HEK293 (cell line): ENCODE results near the gene MISP3.
A peak's percentile ranks its signal among the peaks of the same experiment; 100 is the strongest.

Experiments used
- IKZF3 ChIP-seq: fragments of 450-650 bp; IDR thresholded peaks from 2 replicates; pipeline ENCODE4 v1.5.0; 2018; ENCODE audit warnings: missing biosample characterization, mild to moderate bottlenecking, missing genetic modification characterization, moderate library complexity
- KLF9 ChIP-seq: fragments of 450-650 bp; formaldehyde crosslinking; IDR thresholded peaks from 2 replicates; pipeline ENCODE4 v1.5.1; 2016; ENCODE audit warnings: missing biosample characterization, missing genetic modification characterization, low read depth
- MZF1 ChIP-seq: fragments of 450-650 bp; formaldehyde crosslinking; IDR thresholded peaks from 2 replicates; pipeline ENCODE4 v1.5.1; 2017; ENCODE audit warnings: missing biosample characterization, missing genetic modification characterization, borderline replicate concordance
- PRDM1 ChIP-seq: fragments of 450-650 bp; formaldehyde crosslinking; IDR thresholded peaks from 2 replicates; pipeline ENCODE4; 2016; ENCODE audit warnings: missing biosample characterization, missing genetic modification characterization
- SALL2 ChIP-seq: fragments of 450-650 bp; formaldehyde crosslinking; IDR thresholded peaks from 2 replicates; pipeline ENCODE4 v1.5.0; 2017; ENCODE audit warnings: missing biosample characterization, mild to moderate bottlenecking, missing genetic modification characterization, borderline replicate concordance
- SP2 ChIP-seq: fragments of 450-650 bp; formaldehyde crosslinking; IDR thresholded peaks from 2 replicates; pipeline ENCODE4 v1.5.1; 2016; ENCODE audit warnings: missing biosample characterization, missing genetic modification characterization
- SP7 ChIP-seq: fragments of 450-650 bp; formaldehyde crosslinking; IDR thresholded peaks from 2 replicates; pipeline ENCODE4 v1.5.1; 2016; ENCODE audit warnings: missing biosample characterization, missing genetic modification characterization
- TCF7L2 ChIP-seq: IDR thresholded peaks from 2 replicates; pipeline ENCODE4 v1.6.1; 2011; ENCODE audit warnings: low read depth, mild to moderate bottlenecking, inconsistent platforms, low read length, moderate library complexity, borderline replicate concordance
- ZBTB20 ChIP-seq: fragments of 450-650 bp; formaldehyde crosslinking; IDR thresholded peaks from 2 replicates; pipeline ENCODE4 v1.5.1; 2016; ENCODE audit warnings: missing biosample characterization, missing genetic modification characterization
- ZBTB48 ChIP-seq: fragments of 450-650 bp; formaldehyde crosslinking; IDR thresholded peaks from 2 replicates; pipeline ENCODE4 v1.5.1; 2016; ENCODE audit warnings: missing biosample characterization, missing genetic modification characterization
- ZEB2 ChIP-seq: fragments of 450-650 bp; formaldehyde crosslinking; IDR thresholded peaks from 2 replicates; pipeline ENCODE4 v1.5.1; 2016; ENCODE audit warnings: missing biosample characterization, missing genetic modification characterization
- ZFP37 ChIP-seq: fragments of 450-650 bp; formaldehyde crosslinking; IDR thresholded peaks from 2 replicates; pipeline ENCODE4 v1.5.1; 2016; ENCODE audit warnings: missing biosample characterization, missing genetic modification characterization
- ZNF140 ChIP-seq: fragments of 450-650 bp; formaldehyde crosslinking; IDR thresholded peaks from 2 replicates; pipeline ENCODE4 v1.5.1; 2016; ENCODE audit warnings: missing biosample characterization, missing genetic modification characterization
- ZNF211 ChIP-seq: fragments of 450-650 bp; formaldehyde crosslinking; IDR thresholded peaks from 2 replicates; pipeline ENCODE4 v1.5.1; 2016; ENCODE audit warnings: low read depth, missing biosample characterization, missing genetic modification characterization
- ZNF24 ChIP-seq: fragments of 450-650 bp; formaldehyde crosslinking; IDR thresholded peaks from 2 replicates; pipeline ENCODE4 v1.5.1; 2016; ENCODE audit warnings: missing biosample characterization, missing genetic modification characterization
- ZNF302 ChIP-seq: fragments of 450-650 bp; formaldehyde crosslinking; IDR thresholded peaks from 2 replicates; pipeline ENCODE4 v1.5.1; 2016; ENCODE audit warnings: missing biosample characterization, missing genetic modification characterization, low read depth
- ZNF335 ChIP-seq: fragments of 450-650 bp; formaldehyde crosslinking; conservative IDR thresholded peaks from 2 replicates; pipeline ENCODE4 v1.5.1; 2016; ENCODE audit warnings: missing biosample characterization, missing genetic modification characterization
- ZNF354C ChIP-seq: fragments of 450-650 bp; formaldehyde crosslinking; IDR thresholded peaks from 2 replicates; pipeline ENCODE4 v1.5.1; 2016; ENCODE audit warnings: missing biosample characterization, missing genetic modification characterization, low read depth, borderline replicate concordance
- ZNF501 ChIP-seq: fragments of 450-650 bp; formaldehyde crosslinking; IDR thresholded peaks from 2 replicates; pipeline ENCODE4 v1.5.1; 2016; ENCODE audit warnings: missing biosample characterization, missing genetic modification characterization
- ZNF560 ChIP-seq: fragments of 450-650 bp; formaldehyde crosslinking; IDR thresholded peaks from 2 replicates; pipeline ENCODE4 v1.5.1; 2017; ENCODE audit warnings: missing biosample characterization, missing genetic modification characterization, borderline replicate concordance
- ZNF600 ChIP-seq: fragments of 450-650 bp; formaldehyde crosslinking; IDR thresholded peaks from 2 replicates; pipeline ENCODE4 v1.5.1; 2016; ENCODE audit warnings: missing biosample characterization, missing genetic modification characterization
- ZXDB ChIP-seq: fragments of 450-650 bp; formaldehyde crosslinking; IDR thresholded peaks from 2 replicates; pipeline ENCODE4 v1.5.1; 2016; ENCODE audit warnings: missing biosample characterization, missing genetic modification characterization
- TF ChIP-seq, protein P1 (sequence below): fragments of 450-650 bp; formaldehyde crosslinking; IDR thresholded peaks from 2 replicates; pipeline ENCODE4 v1.5.1; 2016; ENCODE audit warnings: missing biosample characterization, missing genetic modification characterization
- TF ChIP-seq, protein P2 (sequence below): fragments of 450-650 bp; IDR thresholded peaks from 2 replicates; pipeline ENCODE4 v1.5.1; 2018; ENCODE audit warnings: missing biosample characterization, mild to moderate bottlenecking, missing genetic modification characterization
- TF ChIP-seq, protein P3 (sequence below): fragments of 450-650 bp; formaldehyde crosslinking; IDR thresholded peaks from 2 replicates; pipeline ENCODE4 v1.5.1; 2016; ENCODE audit warnings: missing biosample characterization, missing genetic modification characterization
- TF ChIP-seq, protein P4 (sequence below): fragments of 450-650 bp; formaldehyde crosslinking; optimal IDR thresholded peaks from 2 replicates; pipeline ENCODE3; 2016; ENCODE audit warnings: missing biosample characterization, mild to moderate bottlenecking, missing genetic modification characterization
- TF ChIP-seq, protein P5 (sequence below): fragments of 450-650 bp; formaldehyde crosslinking; IDR thresholded peaks from 2 replicates; pipeline ENCODE4 v1.5.1; 2016; ENCODE audit warnings: missing biosample characterization, missing genetic modification characterization
- TF ChIP-seq, protein P6 (sequence below): fragments of 450-650 bp; formaldehyde crosslinking; IDR thresholded peaks from 2 replicates; pipeline ENCODE4 v1.5.1; 2016; ENCODE audit warnings: missing biosample characterization, missing genetic modification characterization

The MISP3 gene

DNA sequence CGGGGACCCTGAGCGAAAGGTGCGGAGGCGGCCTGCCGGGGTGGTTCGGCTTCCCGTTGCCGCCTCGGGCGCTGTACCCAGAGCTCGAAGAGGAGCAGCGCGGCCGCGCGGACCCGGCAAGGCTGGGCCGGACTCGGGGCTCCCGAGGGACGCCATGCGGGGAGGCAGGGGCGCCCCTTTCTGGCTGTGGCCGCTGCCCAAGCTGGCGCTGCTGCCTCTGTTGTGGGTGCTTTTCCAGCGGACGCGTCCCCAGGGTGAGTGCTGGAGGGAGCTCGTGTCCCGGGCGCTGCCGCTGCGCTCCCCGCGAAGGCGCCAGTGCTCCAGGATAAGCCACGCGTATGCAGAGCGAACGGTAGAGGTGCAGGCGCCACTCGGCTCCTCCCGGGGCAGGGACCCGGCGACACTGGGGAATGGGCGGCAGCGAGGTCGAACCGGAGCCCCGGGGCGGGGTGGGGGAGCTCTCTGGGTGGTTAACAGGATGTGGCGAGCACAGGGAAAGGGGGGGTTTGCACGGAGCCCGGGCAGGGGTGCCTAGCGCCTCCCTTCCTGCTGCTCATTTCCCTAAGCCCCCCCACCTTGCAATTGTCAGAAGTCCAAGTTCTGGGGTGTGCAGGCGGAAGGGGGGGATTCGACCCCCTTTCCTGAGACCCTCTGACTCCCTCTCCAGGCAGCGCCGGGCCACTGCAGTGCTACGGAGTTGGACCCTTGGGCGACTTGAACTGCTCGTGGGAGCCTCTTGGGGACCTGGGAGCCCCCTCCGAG is 40.7 kb upstream of the MISP3 start, which contains the start of gene IL27RA (continued):
- TF ChIP-seq, protein P1, sequence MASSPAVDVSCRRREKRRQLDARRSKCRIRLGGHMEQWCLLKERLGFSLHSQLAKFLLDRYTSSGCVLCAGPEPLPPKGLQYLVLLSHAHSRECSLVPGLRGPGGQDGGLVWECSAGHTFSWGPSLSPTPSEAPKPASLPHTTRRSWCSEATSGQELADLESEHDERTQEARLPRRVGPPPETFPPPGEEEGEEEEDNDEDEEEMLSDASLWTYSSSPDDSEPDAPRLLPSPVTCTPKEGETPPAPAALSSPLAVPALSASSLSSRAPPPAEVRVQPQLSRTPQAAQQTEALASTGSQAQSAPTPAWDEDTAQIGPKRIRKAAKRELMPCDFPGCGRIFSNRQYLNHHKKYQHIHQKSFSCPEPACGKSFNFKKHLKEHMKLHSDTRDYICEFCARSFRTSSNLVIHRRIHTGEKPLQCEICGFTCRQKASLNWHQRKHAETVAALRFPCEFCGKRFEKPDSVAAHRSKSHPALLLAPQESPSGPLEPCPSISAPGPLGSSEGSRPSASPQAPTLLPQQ (tag by site-specific recombination), result 0 out of 2 replicates have a peak, but pooled peaks have one; percentile 29
- TF ChIP-seq ZNF560 (tag by site-specific recombination), result no peak
- TF ChIP-seq MZF1 (tag by site-specific recombination), result no peak
- peak; percentile 76 for TF ChIP-seq ZNF600 (tag by site-specific recombination)
- TF ChIP-seq ZFP37 (tag by site-specific recombination), result 0 out of 2 replicates have a peak, but pooled peaks have one; percentile 70
- TF ChIP-seq, protein P2, sequence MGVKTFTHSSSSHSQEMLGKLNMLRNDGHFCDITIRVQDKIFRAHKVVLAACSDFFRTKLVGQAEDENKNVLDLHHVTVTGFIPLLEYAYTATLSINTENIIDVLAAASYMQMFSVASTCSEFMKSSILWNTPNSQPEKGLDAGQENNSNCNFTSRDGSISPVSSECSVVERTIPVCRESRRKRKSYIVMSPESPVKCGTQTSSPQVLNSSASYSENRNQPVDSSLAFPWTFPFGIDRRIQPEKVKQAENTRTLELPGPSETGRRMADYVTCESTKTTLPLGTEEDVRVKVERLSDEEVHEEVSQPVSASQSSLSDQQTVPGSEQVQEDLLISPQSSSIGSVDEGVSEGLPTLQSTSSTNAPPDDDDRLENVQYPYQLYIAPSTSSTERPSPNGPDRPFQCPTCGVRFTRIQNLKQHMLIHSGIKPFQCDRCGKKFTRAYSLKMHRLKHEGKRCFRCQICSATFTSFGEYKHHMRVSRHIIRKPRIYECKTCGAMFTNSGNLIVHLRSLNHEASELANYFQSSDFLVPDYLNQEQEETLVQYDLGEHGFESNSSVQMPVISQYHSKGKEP (tag by site-specific recombination), result no peak
- TF ChIP-seq, protein P3, sequence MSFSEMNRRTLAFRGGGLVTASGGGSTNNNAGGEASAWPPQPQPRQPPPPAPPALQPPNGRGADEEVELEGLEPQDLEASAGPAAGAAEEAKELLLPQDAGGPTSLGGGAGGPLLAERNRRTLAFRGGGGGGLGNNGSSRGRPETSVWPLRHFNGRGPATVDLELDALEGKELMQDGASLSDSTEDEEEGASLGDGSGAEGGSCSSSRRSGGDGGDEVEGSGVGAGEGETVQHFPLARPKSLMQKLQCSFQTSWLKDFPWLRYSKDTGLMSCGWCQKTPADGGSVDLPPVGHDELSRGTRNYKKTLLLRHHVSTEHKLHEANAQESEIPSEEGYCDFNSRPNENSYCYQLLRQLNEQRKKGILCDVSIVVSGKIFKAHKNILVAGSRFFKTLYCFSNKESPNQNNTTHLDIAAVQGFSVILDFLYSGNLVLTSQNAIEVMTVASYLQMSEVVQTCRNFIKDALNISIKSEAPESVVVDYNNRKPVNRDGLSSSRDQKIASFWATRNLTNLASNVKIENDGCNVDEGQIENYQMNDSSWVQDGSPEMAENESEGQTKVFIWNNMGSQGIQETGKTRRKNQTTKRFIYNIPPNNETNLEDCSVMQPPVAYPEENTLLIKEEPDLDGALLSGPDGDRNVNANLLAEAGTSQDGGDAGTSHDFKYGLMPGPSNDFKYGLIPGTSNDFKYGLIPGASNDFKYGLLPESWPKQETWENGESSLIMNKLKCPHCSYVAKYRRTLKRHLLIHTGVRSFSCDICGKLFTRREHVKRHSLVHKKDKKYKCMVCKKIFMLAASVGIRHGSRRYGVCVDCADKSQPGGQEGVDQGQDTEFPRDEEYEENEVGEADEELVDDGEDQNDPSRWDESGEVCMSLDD (tag by site-specific recombination), result peak; percentile 96
- TF ChIP-seq ZXDB, result peak; percentile 57; the same call in 1 of the 2 replicates
- TF ChIP-seq, protein P4, sequence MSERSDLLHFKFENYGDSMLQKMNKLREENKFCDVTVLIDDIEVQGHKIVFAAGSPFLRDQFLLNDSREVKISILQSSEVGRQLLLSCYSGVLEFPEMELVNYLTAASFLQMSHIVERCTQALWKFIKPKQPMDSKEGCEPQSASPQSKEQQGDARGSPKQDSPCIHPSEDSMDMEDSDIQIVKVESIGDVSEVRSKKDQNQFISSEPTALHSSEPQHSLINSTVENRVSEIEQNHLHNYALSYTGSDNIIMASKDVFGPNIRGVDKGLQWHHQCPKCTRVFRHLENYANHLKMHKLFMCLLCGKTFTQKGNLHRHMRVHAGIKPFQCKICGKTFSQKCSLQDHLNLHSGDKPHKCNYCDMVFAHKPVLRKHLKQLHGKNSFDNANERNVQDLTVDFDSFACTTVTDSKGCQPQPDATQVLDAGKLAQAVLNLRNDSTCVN (tag by site-specific recombination), result peak; percentile 81
- TF ChIP-seq KLF9, result peak; percentile 51; the same call in 1 of the 2 replicates
- peak; percentile 53; the same call in 1 of the 2 replicates for TF ChIP-seq SP7 (tag by site-specific recombination)
- peak; percentile 72 for TF ChIP-seq ZBTB20 (tag by site-specific recombination)
- peak; percentile 75 for TF ChIP-seq ZEB2 (tag by site-specific recombination)
- TF ChIP-seq, protein P5, sequence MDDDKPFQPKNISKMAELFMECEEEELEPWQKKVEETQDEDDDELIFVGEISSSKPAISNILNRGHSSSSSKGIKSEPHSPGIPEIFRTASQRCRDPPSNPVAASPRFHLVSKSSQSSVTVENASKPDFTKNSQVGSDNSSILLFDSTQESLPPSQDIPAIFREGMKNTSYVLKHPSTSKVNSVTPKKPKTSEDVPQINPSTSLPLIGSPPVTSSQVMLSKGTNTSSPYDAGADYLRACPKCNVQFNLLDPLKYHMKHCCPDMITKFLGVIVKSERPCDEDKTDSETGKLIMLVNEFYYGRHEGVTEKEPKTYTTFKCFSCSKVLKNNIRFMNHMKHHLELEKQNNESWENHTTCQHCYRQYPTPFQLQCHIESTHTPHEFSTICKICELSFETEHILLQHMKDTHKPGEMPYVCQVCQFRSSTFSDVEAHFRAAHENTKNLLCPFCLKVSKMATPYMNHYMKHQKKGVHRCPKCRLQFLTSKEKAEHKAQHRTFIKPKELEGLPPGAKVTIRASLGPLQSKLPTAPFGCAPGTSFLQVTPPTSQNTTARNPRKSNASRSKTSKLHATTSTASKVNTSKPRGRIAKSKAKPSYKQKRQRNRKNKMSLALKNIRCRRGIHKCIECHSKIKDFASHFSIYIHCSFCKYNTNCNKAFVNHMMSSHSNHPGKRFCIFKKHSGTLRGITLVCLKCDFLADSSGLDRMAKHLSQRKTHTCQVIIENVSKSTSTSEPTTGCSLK (tag by site-specific recombination), result no peak
- TF ChIP-seq, protein P6, sequence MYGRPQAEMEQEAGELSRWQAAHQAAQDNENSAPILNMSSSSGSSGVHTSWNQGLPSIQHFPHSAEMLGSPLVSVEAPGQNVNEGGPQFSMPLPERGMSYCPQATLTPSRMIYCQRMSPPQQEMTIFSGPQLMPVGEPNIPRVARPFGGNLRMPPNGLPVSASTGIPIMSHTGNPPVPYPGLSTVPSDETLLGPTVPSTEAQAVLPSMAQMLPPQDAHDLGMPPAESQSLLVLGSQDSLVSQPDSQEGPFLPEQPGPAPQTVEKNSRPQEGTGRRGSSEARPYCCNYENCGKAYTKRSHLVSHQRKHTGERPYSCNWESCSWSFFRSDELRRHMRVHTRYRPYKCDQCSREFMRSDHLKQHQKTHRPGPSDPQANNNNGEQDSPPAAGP (tag by site-specific recombination), result 0 out of 2 replicates have a peak, but pooled peaks have one; percentile 38
- TF ChIP-seq ZNF501 (tag by site-specific recombination), result 0 out of 2 replicates have a peak, but pooled peaks have one; percentile 66
- TF ChIP-seq IKZF3 (tag by site-specific recombination), result 0 out of 2 replicates have a peak, but pooled peaks have one; percentile 9
- no peak for TF ChIP-seq ZNF211
- TF ChIP-seq SP2 (tag by site-specific recombination), result peak; percentile 26; the same call in 1 of the 2 replicates
- TF ChIP-seq ZNF140 (tag by site-specific recombination), result no peak
- no peak for TF ChIP-seq SALL2 (tag by site-specific recombination)
- no peak for TF ChIP-seq TCF7L2
- TF ChIP-seq ZBTB48, result peak; percentile 72
- no peak for TF ChIP-seq ZNF302 (tag by site-specific recombination)
- TF ChIP-seq ZNF24 (tag by site-specific recombination), result no peak
- TF ChIP-seq ZNF335 (tag by site-specific recombination), result peak; percentile 86
- TF ChIP-seq PRDM1, result no peak
- no peak for TF ChIP-seq ZNF354C (tag by site-specific recombination)
